Mesenchymal stem cell (in vitro differentiated cells and primary cell): ENCODE data around the gene SLC1A5.
A peak's percentile ranks its signal among the peaks of the same experiment; 100 is the strongest.

Experiments used
- DNase-seq: peaks from one replicate; pipeline ENCODE4 v3.0.0-alpha.2; 2013
- H2AFZ ChIP-seq: one replicate; pipeline ENCODE4 v1.6.1; 2013; ENCODE audit warnings: low read depth, mild to moderate bottlenecking, control low read depth, inconsistent platforms, low read length, moderate library complexity
- H2AK5ac ChIP-seq: 2 replicates; pipeline ENCODE4 v1.6.1; 2013; ENCODE audit warnings: low read length, moderate library complexity, mild to moderate bottlenecking, inconsistent platforms; ENCODE audit not compliant: severe bottlenecking
- H2BK120ac ChIP-seq: one replicate; pipeline ENCODE4 v1.6.1; 2013; ENCODE audit warnings: low read depth, mild to moderate bottlenecking, inconsistent platforms, low read length, moderate library complexity
- H2BK12ac ChIP-seq, 2 experiments: one replicate each; pipeline ENCODE4 v1.6.1; 2013; ENCODE audit warnings: inconsistent platforms in 2 of 2, low read length in 2 of 2, mild to moderate bottlenecking in 2 of 2, moderate library complexity in 2 of 2, control low read depth in 1 of 2
- H2BK15ac ChIP-seq: one replicate; pipeline ENCODE4 v1.6.1; 2013; ENCODE audit warnings: mild to moderate bottlenecking, low read depth, inconsistent platforms; ENCODE audit not compliant: poor library complexity, severe bottlenecking
- H2BK5ac ChIP-seq: 2 replicates; pipeline ENCODE4 v1.6.1; 2013; ENCODE audit warnings: low read depth, mild to moderate bottlenecking, low read length, control low read depth, inconsistent platforms; ENCODE audit not compliant: poor library complexity, severe bottlenecking
- H3K14ac ChIP-seq, 2 experiments: one replicate each; pipeline ENCODE4 v1.6.1; 2013; ENCODE audit warnings: inconsistent platforms in 2 of 2, low read length in 2 of 2, control low read depth in 1 of 2, mild to moderate bottlenecking in 1 of 2, moderate library complexity in 1 of 2
- H3K18ac ChIP-seq, 2 experiments: one replicate each; pipeline ENCODE4 v1.6.1; 2013; ENCODE audit warnings: inconsistent platforms in 2 of 2, low read length in 2 of 2, control low read depth in 1 of 2, low read depth in 1 of 2, mild to moderate bottlenecking in 1 of 2
- H3K23ac ChIP-seq, 2 experiments: one replicate each; pipeline ENCODE4 v1.6.1; 2013; ENCODE audit warnings: inconsistent platforms in 2 of 2, low read length in 2 of 2, mild to moderate bottlenecking in 2 of 2, moderate library complexity in 2 of 2, control low read depth in 1 of 2
- H3K27ac ChIP-seq: 2 replicates; pipeline ENCODE4 v1.5.1; 2013; ENCODE audit warnings: mild to moderate bottlenecking, moderate library complexity, low read length, control low read depth, inconsistent platforms; ENCODE audit not compliant: poor library complexity, severe bottlenecking
- H3K27me3 ChIP-seq, 2 experiments: 2 replicates each; pipeline versions ENCODE4 v1.6.1 to v1.7.0; 2013; ENCODE audit warnings: low read length in 2 of 2, mild to moderate bottlenecking in 2 of 2, moderate library complexity in 2 of 2, control low read depth in 1 of 2, inconsistent platforms in 1 of 2; ENCODE audit not compliant: control insufficient read depth in 1 of 2, insufficient read depth in 1 of 2
- H3K36me3 ChIP-seq, 2 experiments: 2 replicates each; pipeline versions ENCODE4 v1.6.1 to v1.7.0; 2013; ENCODE audit warnings: low read length in 2 of 2, control low read depth in 1 of 2, inconsistent platforms in 1 of 2, low read depth in 1 of 2, mild to moderate bottlenecking in 1 of 2; ENCODE audit not compliant: insufficient read depth in 2 of 2, control insufficient read depth in 1 of 2
- H3K4ac ChIP-seq, 2 experiments: one replicate each; pipeline ENCODE4 v1.6.1; 2013; ENCODE audit warnings: inconsistent platforms in 2 of 2, low read length in 2 of 2, mild to moderate bottlenecking in 2 of 2, moderate library complexity in 2 of 2, control low read depth in 1 of 2, low read depth in 1 of 2
- H3K4me1 ChIP-seq: 2 replicates; pipeline ENCODE4 v1.6.1; 2013; ENCODE audit warnings: low read depth, low read length, control low read depth; ENCODE audit not compliant: control insufficient read depth, insufficient read depth
- H3K4me2 ChIP-seq: 2 replicates; pipeline ENCODE4 v1.6.1; 2013; ENCODE audit warnings: low read length, mild to moderate bottlenecking, inconsistent platforms; ENCODE audit not compliant: poor library complexity, severe bottlenecking
- H3K4me3 ChIP-seq, 2 experiments: 2 replicates each; pipeline versions ENCODE4 v1.5.1 to v1.7.0; 2013; ENCODE audit warnings: low read length in 2 of 2, mild to moderate bottlenecking in 2 of 2, control low read depth in 1 of 2, low read depth in 1 of 2; ENCODE audit not compliant: insufficient read depth in 1 of 2
- H3K79me1 ChIP-seq: replicated peaks from 2 replicates; pipeline ENCODE4 v1.6.1; 2013; ENCODE audit warnings: mild to moderate bottlenecking, control low read depth, low read length, inconsistent platforms; ENCODE audit not compliant: poor library complexity, severe bottlenecking
- H3K9ac ChIP-seq: 2 replicates; pipeline ENCODE4 v1.7.0; 2013; ENCODE audit warnings: mild to moderate bottlenecking, low read length, moderate library complexity
- H3K9me3 ChIP-seq: 2 replicates; pipeline ENCODE4 v1.7.0; 2013; ENCODE audit warnings: mild to moderate bottlenecking, low read length; ENCODE audit not compliant: control insufficient read depth
- H4K8ac ChIP-seq: one replicate; pipeline ENCODE4 v1.6.1; 2013; ENCODE audit warnings: inconsistent platforms, mild to moderate bottlenecking, low read length, moderate library complexity
- H4K91ac ChIP-seq: one replicate; pipeline ENCODE4 v1.6.1; 2013; ENCODE audit warnings: mild to moderate bottlenecking, low read length, inconsistent platforms
- WGBS: methylation state at CpG from one replicate; pipeline ENCODE4 v1.1.7; 2013; ENCODE audit warnings: mixed read lengths; 5-methylcytosine and 5-hydroxymethylcytosine counted together

SLC1A5 gene

GRCh38 chr19:46744005-46744691, 44.2 kb downstream of the SLC1A5 start:
- no peaks in the 10 kb centered on the region for H3K27me3 ChIP-seq
- H2BK12ac ChIP-seq = no peak overlapping the region
- no peak overlapping the region for H2AK5ac ChIP-seq
- peaks cover 15% of the 10 kb centered on the region for H3K79me1 ChIP-seq
- no peak for DNase-seq
- no peak overlapping the region for H3K14ac ChIP-seq
- no peak overlapping the region for H3K4ac ChIP-seq
- no peak overlapping the region for H2AFZ ChIP-seq
- peak overlapping the region; percentile 1 for H3K9ac ChIP-seq
- no peak overlapping the region for H4K8ac ChIP-seq
- H3K27ac ChIP-seq = no peak overlapping the region
- no peak overlapping the region for H3K18ac ChIP-seq
- peak overlapping the region in 1 of 2 experiments; percentile 92 for H3K23ac ChIP-seq
- no peak overlapping the region for H2BK15ac ChIP-seq
- no peak overlapping the region for H2BK5ac ChIP-seq
- H4K91ac ChIP-seq = no peak overlapping the region
- no peak overlapping the region for H3K4me2 ChIP-seq
- H3K9me3 ChIP-seq = no peaks in the 10 kb centered on the region
- no peak overlapping the region for H2BK120ac ChIP-seq
- H3K36me3 ChIP-seq = peaks cover 10 to 25% of the 10 kb centered on the region in 2 experiments
- 98% methylated on average over 10 of the region's 12 CpGs for WGBS
- peaks cover 30% of the 10 kb centered on the region for H3K4me1 ChIP-seq
- peak overlapping the region in 1 of 2 experiments; percentile 96 for H3K4me3 ChIP-seq

GRCh38 chr19:46742926-46743480, 45.4 kb downstream of the SLC1A5 start:
- no peak overlapping the region for H3K9ac ChIP-seq
- H3K36me3 ChIP-seq = peaks cover 12 to 33% of the 10 kb centered on the region in 2 experiments
- no peak overlapping the region for H3K4me2 ChIP-seq
- no peak overlapping the region for H3K4me3 ChIP-seq
- no peak overlapping the region for H2BK12ac ChIP-seq
- H3K4me1 ChIP-seq = peaks cover 30% of the 10 kb centered on the region
- peak overlapping the region in 1 of 2 experiments; percentile 89 for H3K23ac ChIP-seq
- H3K27ac ChIP-seq = no peak overlapping the region
- no peak overlapping the region for H4K91ac ChIP-seq
- no peaks in the 10 kb centered on the region for H3K9me3 ChIP-seq
- H2BK120ac ChIP-seq = no peak overlapping the region
- peaks cover 17% of the 10 kb centered on the region for H3K79me1 ChIP-seq
- no peak overlapping the region for H2AK5ac ChIP-seq
- DNase-seq = no peak
- H2BK15ac ChIP-seq = no peak overlapping the region
- no peak overlapping the region for H3K14ac ChIP-seq
- WGBS = 100% methylated on average over 1 of the region's 4 CpGs
- H3K18ac ChIP-seq = no peak overlapping the region
- no peak overlapping the region for H2BK5ac ChIP-seq
- H3K27me3 ChIP-seq = no peaks in the 10 kb centered on the region
- no peak overlapping the region for H3K4ac ChIP-seq
- H2AFZ ChIP-seq = no peak overlapping the region
- no peak overlapping the region for H4K8ac ChIP-seq

- WGBS = 87% methylated on average over 17 of the region's 17 CpGs
- no peak overlapping the region for H3K4ac ChIP-seq
- no peak for DNase-seq
- no peak overlapping the region for H2BK120ac ChIP-seq
- H4K8ac ChIP-seq = no peak overlapping the region
- H3K4me1 ChIP-seq = peaks cover 26% of the 10 kb centered on the region
- no peak overlapping the region for H3K14ac ChIP-seq
- no peaks in the 10 kb centered on the region for H3K27me3 ChIP-seq
- no peak overlapping the region for H2BK5ac ChIP-seq
- H3K27ac ChIP-seq = no peak overlapping the region
- H2BK15ac ChIP-seq = no peak overlapping the region
- H2AK5ac ChIP-seq = no peak overlapping the region
- H3K18ac ChIP-seq = no peak overlapping the region
- peaks cover 26 to 48% of the 10 kb centered on the region in 2 experiments for H3K36me3 ChIP-seq
- no peak overlapping the region for H3K9ac ChIP-seq
- no peak overlapping the region for H2BK12ac ChIP-seq
- H3K4me3 ChIP-seq = no peak overlapping the region
- H3K9me3 ChIP-seq = no peaks in the 10 kb centered on the region
- peaks cover 17% of the 10 kb centered on the region for H3K79me1 ChIP-seq
- H4K91ac ChIP-seq = no peak overlapping the region
- peak overlapping the region in 1 of 2 experiments; percentile 77 for H3K23ac ChIP-seq
- H2AFZ ChIP-seq = no peak overlapping the region
- H3K4me2 ChIP-seq = no peak overlapping the region
Observed at GRCh38 chr19:46741447-46741846, 46.9 kb downstream of the SLC1A5 start.

- H3K4me1 ChIP-seq = peaks cover 19% of the 10 kb centered on the region
- no peaks in the 10 kb centered on the region for H3K27me3 ChIP-seq
- no peak overlapping the region for H2AK5ac ChIP-seq
- H4K91ac ChIP-seq = no peak overlapping the region
- H3K36me3 ChIP-seq = peaks cover 31 to 50% of the 10 kb centered on the region in 2 experiments
- no peak overlapping the region for H2AFZ ChIP-seq
- no peak overlapping the region for H3K23ac ChIP-seq
- WGBS = 93% methylated on average over 14 of the region's 14 CpGs
- no peak overlapping the region for H2BK15ac ChIP-seq
- no peak overlapping the region for H2BK120ac ChIP-seq
- H3K14ac ChIP-seq = no peak overlapping the region
- H3K27ac ChIP-seq = no peak overlapping the region
- H3K9ac ChIP-seq = peak overlapping the region; percentile 21
- no peak overlapping the region for H3K4ac ChIP-seq
- no peak overlapping the region for H4K8ac ChIP-seq
- H3K4me3 ChIP-seq = no peak overlapping the region
- H3K79me1 ChIP-seq = peaks cover 17% of the 10 kb centered on the region
- peak overlapping the region in 1 of 2 experiments; percentile 34 for H3K18ac ChIP-seq
- no peak for DNase-seq
- no peaks in the 10 kb centered on the region for H3K9me3 ChIP-seq
- H3K4me2 ChIP-seq = no peak overlapping the region
- no peak overlapping the region for H2BK5ac ChIP-seq
- H2BK12ac ChIP-seq = no peak overlapping the region
Observed at GRCh38 chr19:46739290-46739771, 49.1 kb downstream of the SLC1A5 start.
